GM23338 (cell line): ENCODE measurements around the gene OR56B1. TPM values are rescaled to one million over a fixed set of nuclear protein-coding genes. Genes with fewer than 3 reads are reported as not detected.

ENCODE experiments used
- ATAC-seq: fragments of 200-7000 bp; cut with Tn5 transposase; 3 replicates; pipeline ENCODE4 v1.9.1; 2020
- DNase-seq: peaks from one replicate; pipeline ENCODE4 v3.0.0-alpha.2; 2015; ENCODE audit warnings: low spot score
- H2AFZ ChIP-seq: fragments of 200-600 bp; sonication (generic); 2 replicates; pipeline ENCODE4 v1.8.0; 2016; ENCODE audit warnings: antibody characterized with exemption, mild to moderate bottlenecking, moderate library complexity
- H3F3A ChIP-seq: fragments of 200-600 bp; sonication (generic); replicated peaks from 2 replicates; pipeline ENCODE4 v1.8.0; 2017; ENCODE audit warnings: antibody characterized with exemption, mixed run types, low read depth
- H3K27ac ChIP-seq: fragments of 200-600 bp; sonication (generic); 2 replicates; pipeline ENCODE4 v1.6.1; 2016; ENCODE audit warnings: low read depth
- H3K27me3 ChIP-seq: fragments of 200-600 bp; sonication (generic); 2 replicates; pipeline ENCODE4 v1.8.0; 2016; ENCODE audit warnings: mild to moderate bottlenecking, mixed run types, moderate library complexity; ENCODE audit not compliant: insufficient read depth
- H3K36me3 ChIP-seq: fragments of 200-600 bp; sonication (generic); 2 replicates; pipeline ENCODE4 v1.8.0; 2016; ENCODE audit warnings: mild to moderate bottlenecking; ENCODE audit not compliant: insufficient read depth
- H3K4me1 ChIP-seq: fragments of 200-600 bp; sonication (generic); 2 replicates; pipeline ENCODE4 v1.8.0; 2016; ENCODE audit warnings: mild to moderate bottlenecking, moderate library complexity; ENCODE audit not compliant: insufficient read depth
- H3K4me2 ChIP-seq: fragments of 200-600 bp; sonication (generic); 2 replicates; pipeline ENCODE4 v1.7.1; 2017; ENCODE audit warnings: mixed run types
- H3K4me3 ChIP-seq: fragments of 200-600 bp; sonication (generic); 2 replicates; pipeline ENCODE4 v1.6.1; 2016; ENCODE audit warnings: mixed run types
- H3K79me2 ChIP-seq: fragments of 200-600 bp; sonication (generic); replicated peaks from 2 replicates; pipeline ENCODE4 v1.8.0; 2017; ENCODE audit warnings: mild to moderate bottlenecking; ENCODE audit not compliant: insufficient read depth
- H3K9me2 ChIP-seq: fragments of 200-600 bp; sonication (generic); 2 replicates; pipeline ENCODE4 v1.8.0; 2017; ENCODE audit not compliant: insufficient read depth
- H4K20me1 ChIP-seq: fragments of 200-600 bp; sonication (generic); replicated peaks from 2 replicates; pipeline ENCODE4 v1.8.0; 2017; ENCODE audit warnings: mild to moderate bottlenecking; ENCODE audit not compliant: insufficient read depth
- H3K27ac Mint-ChIP-seq: 2 replicates; pipeline ENCODE4 v1.8.0; 2020; ENCODE audit warnings: inconsistent platforms, mild to moderate bottlenecking, moderate library complexity, mixed read lengths
- H3K27me3 Mint-ChIP-seq: 3 replicates; pipeline ENCODE4 v1.8.0; 2022; ENCODE audit warnings: low read depth, mild to moderate bottlenecking, moderate library complexity, mixed read lengths, inconsistent platforms; ENCODE audit not compliant: insufficient read depth, poor library complexity
- H3K36me3 Mint-ChIP-seq: 3 replicates; pipeline ENCODE4 v1.8.0; 2021; ENCODE audit warnings: low read depth, mild to moderate bottlenecking, inconsistent platforms, moderate library complexity, mixed read lengths
- H3K4me1 Mint-ChIP-seq: 3 replicates; pipeline ENCODE4 v1.8.0; 2020; ENCODE audit warnings: mild to moderate bottlenecking, inconsistent platforms, mixed read lengths
- H3K4me3 Mint-ChIP-seq: 3 replicates; pipeline ENCODE4 v1.8.0; 2021; ENCODE audit warnings: moderate library complexity, mild to moderate bottlenecking, inconsistent platforms, mixed read lengths
- H3K9me3 Mint-ChIP-seq: 3 replicates; pipeline ENCODE4 v1.8.0; 2020; ENCODE audit warnings: moderate library complexity, mild to moderate bottlenecking, inconsistent platforms, mixed read lengths
- CREB1 ChIP-seq: fragments of 250-450 bp; sonication (Bioruptor Pico); IDR thresholded peaks from 2 replicates; pipeline ENCODE4 v1.5.0; 2020; ENCODE audit warnings: low read depth, mild to moderate bottlenecking, moderate library complexity
- ETS1 ChIP-seq: IDR thresholded peaks from 2 replicates; pipeline ENCODE4 v1.6.1; 2016; ENCODE audit warnings: antibody characterized with exemption
- EZH2 ChIP-seq: fragments of 200-600 bp; sonication (generic); IDR thresholded peaks from one replicate; pipeline ENCODE4 v1.8.0; 2017; ENCODE audit warnings: antibody characterized with exemption, mild to moderate bottlenecking, low read depth; ENCODE audit not compliant: unreplicated experiment
- EZH2phosphoT487 ChIP-seq: fragments of 200-600 bp; sonication (generic); IDR thresholded peaks from one replicate; pipeline ENCODE4 v1.8.1; 2018; ENCODE audit warnings: antibody characterized with exemption; ENCODE audit not compliant: unreplicated experiment
- JUNB ChIP-seq: IDR thresholded peaks from one replicate; pipeline ENCODE4 v1.6.1; 2016; ENCODE audit warnings: antibody characterized with exemption; ENCODE audit not compliant: unreplicated experiment
- POLR2AphosphoS5 ChIP-seq: IDR thresholded peaks from 2 replicates; pipeline ENCODE4 v1.6.1; 2016; ENCODE audit warnings: antibody characterized with exemption, low read depth
- STAT1 ChIP-seq: IDR thresholded peaks from one replicate; pipeline ENCODE4 v1.6.1; 2016; ENCODE audit warnings: antibody characterized with exemption; ENCODE audit not compliant: unreplicated experiment
- ZNF114 ChIP-seq: fragments of 250-450 bp; sonication (Bioruptor Pico); IDR thresholded peaks from 2 replicates; pipeline ENCODE4 v1.5.0; 2020; ENCODE audit warnings: mild to moderate bottlenecking, moderate library complexity
- polyA plus RNA-seq: library from polyadenylated mRNA; unstranded; fragments of >200 nt; fragmentation: Nextera tagmentation; extraction: Ambion mirVana; gene quantifications from 2 replicates; pipeline ENCODE4 v1.2.1, GENCODE V29; 2016
- total RNA-seq: library from RNA; depleted of rRNA; stranded (reverse); fragments of >200 nt; shearing (Covaris generic); gene quantifications from 2 replicates; pipeline ENCODE4 v1.2.3, GENCODE V29; 2014
- TF ChIP-seq, protein P1 (sequence below), 2 experiments: fragments of 200-600 bp in 1 of 2; sonication (generic) in 1 of 2; conservative IDR thresholded peaks; 2 replicates each; pipeline versions ENCODE4 v1.5.1 to v1.6.1; 2016 to 2017; ENCODE audit warnings: antibody characterized with exemption in 2 of 2, low read depth in 2 of 2, mild to moderate bottlenecking in 2 of 2, moderate library complexity in 1 of 2

OR56B1 gene
- total and polyA plus RNA-seq, 2 experiments from 2014 or later, result 0.28 TPM; not detected in 1

DNA sequence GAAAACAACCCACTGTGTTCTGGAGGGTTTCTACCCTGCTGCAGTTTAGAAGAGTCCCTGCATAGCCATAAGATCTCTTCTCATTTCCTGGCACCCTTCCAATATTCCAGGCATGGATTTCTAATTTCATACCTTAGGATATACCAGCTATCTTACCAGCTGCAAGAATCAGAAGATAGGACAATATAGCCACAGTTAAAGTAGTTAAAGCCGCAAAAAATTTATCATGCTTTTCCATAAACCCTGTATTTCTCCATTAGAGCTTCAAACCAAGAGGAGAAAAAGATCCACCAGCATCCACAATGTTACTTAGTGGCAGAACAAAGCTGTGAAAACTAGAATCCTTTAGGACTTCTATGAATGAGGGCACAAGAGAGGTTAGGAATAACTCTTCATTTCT, 8.6 kb upstream of the OR56B1 start:
- H3K4me3 Mint-ChIP-seq, result no peak overlapping the region
- H3K27ac ChIP-seq, result no peak overlapping the region
- no peaks in the 10 kb centered on the region for H3K36me3 ChIP-seq
- H3K27me3 Mint-ChIP-seq, result peaks cover 3% of the 10 kb centered on the region
- H3K27me3 ChIP-seq, result no peaks in the 10 kb centered on the region
- H4K20me1 ChIP-seq, result no peaks in the 10 kb centered on the region
- no peaks in the 10 kb centered on the region for H3K9me2 ChIP-seq
- ATAC-seq (no peak), DNase-seq (no peak)
- no peaks in the 10 kb centered on the region for H3F3A ChIP-seq
- no peaks in the 10 kb centered on the region for H3K36me3 Mint-ChIP-seq
- H3K79me2 ChIP-seq, result no peaks in the 10 kb centered on the region
- no peaks in the 10 kb centered on the region for H3K4me1 ChIP-seq
- no peaks in the 10 kb centered on the region for H3K9me3 Mint-ChIP-seq
- no peak overlapping the region for H2AFZ ChIP-seq
- TF ChIP-seq ETS1 (no peak), JUNB (no peak), CREB1 (CRISPR knock-in tag) (no peak), EZH2phosphoT487 (no peak), ZNF114 (CRISPR knock-in tag) (no peak), STAT1 (no peak)
- TF ChIP-seq, protein P1, sequence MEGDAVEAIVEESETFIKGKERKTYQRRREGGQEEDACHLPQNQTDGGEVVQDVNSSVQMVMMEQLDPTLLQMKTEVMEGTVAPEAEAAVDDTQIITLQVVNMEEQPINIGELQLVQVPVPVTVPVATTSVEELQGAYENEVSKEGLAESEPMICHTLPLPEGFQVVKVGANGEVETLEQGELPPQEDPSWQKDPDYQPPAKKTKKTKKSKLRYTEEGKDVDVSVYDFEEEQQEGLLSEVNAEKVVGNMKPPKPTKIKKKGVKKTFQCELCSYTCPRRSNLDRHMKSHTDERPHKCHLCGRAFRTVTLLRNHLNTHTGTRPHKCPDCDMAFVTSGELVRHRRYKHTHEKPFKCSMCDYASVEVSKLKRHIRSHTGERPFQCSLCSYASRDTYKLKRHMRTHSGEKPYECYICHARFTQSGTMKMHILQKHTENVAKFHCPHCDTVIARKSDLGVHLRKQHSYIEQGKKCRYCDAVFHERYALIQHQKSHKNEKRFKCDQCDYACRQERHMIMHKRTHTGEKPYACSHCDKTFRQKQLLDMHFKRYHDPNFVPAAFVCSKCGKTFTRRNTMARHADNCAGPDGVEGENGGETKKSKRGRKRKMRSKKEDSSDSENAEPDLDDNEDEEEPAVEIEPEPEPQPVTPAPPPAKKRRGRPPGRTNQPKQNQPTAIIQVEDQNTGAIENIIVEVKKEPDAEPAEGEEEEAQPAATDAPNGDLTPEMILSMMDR (conservative IDR thresholded peaks at IDR 0.05; ENCODE audit: low read depth in 2 of 2), result no peak
- H3K4me1 Mint-ChIP-seq, result no peaks in the 10 kb centered on the region; the same call in 2 of the 3 replicates
- H3K4me2 ChIP-seq, result no peak overlapping the region
- no peak overlapping the region for H3K4me3 ChIP-seq
- H3K27ac Mint-ChIP-seq, result no peak overlapping the region

GRCh38 chr11:5737091-5737490, 843 bp downstream of the OR56B1 start:
- no peak overlapping the region for H3K27ac Mint-ChIP-seq
- H3K4me3 ChIP-seq, result no peak overlapping the region
- H3K4me2 ChIP-seq, result no peak overlapping the region
- no peaks in the 10 kb centered on the region for H3K36me3 Mint-ChIP-seq
- no peaks in the 10 kb centered on the region for H3F3A ChIP-seq
- H3K9me3 Mint-ChIP-seq, result no peaks in the 10 kb centered on the region
- no peaks in the 10 kb centered on the region for H3K4me1 Mint-ChIP-seq
- H3K4me1 ChIP-seq, result no peaks in the 10 kb centered on the region
- no peaks in the 10 kb centered on the region for H3K79me2 ChIP-seq
- no peak overlapping the region for H2AFZ ChIP-seq
- no peaks in the 10 kb centered on the region for H3K27me3 ChIP-seq
- H4K20me1 ChIP-seq, result no peaks in the 10 kb centered on the region
- H3K36me3 ChIP-seq, result no peaks in the 10 kb centered on the region
- no peak for ATAC-seq
- DNase-seq, result no peak
- no peaks in the 10 kb centered on the region for H3K9me2 ChIP-seq
- no peak overlapping the region for H3K27ac ChIP-seq
- TF ChIP-seq EZH2phosphoT487, result no peak
- TF ChIP-seq POLR2AphosphoS5, result no peak
- no peak for TF ChIP-seq JUNB
- TF ChIP-seq, protein P1 (conservative IDR thresholded peaks at IDR 0.05; ENCODE audit: low read depth in 2 of 2), result no peak
- TF ChIP-seq STAT1, result no peak
- TF ChIP-seq ETS1, result no peak
- no peak for TF ChIP-seq EZH2
- no peaks in the 10 kb centered on the region for H3K27me3 Mint-ChIP-seq
- H3K4me3 Mint-ChIP-seq, result no peak overlapping the region
